HepG2 (cell line): Measurements from ENCODE around the gene ANKRD61. TPM values are rescaled to one million over a fixed set of nuclear protein-coding genes. Genes with fewer than 3 reads are reported as not detected.

Experiments used
- ATRX ChIP-seq: sonication (generic); formaldehyde crosslinking; IDR thresholded peaks from 2 replicates; pipeline ENCODE4 v1.4.0; 2020; ENCODE audit warnings: missing genetic modification reagents, borderline replicate concordance
- BRD4 ChIP-seq: sonication (generic); formaldehyde crosslinking; IDR thresholded peaks from 2 replicates; pipeline ENCODE4 v1.4.0; 2020; ENCODE audit warnings: missing genetic modification reagents
- FOXK2 ChIP-seq: fragments of 450-650 bp; IDR thresholded peaks from 2 replicates; pipeline ENCODE4 v1.6.1; 2016
- KDM5B ChIP-seq: sonication (generic); formaldehyde crosslinking; IDR thresholded peaks from 2 replicates; pipeline ENCODE4 v1.4.0; 2020; ENCODE audit warnings: missing genetic modification reagents, mild to moderate bottlenecking, borderline replicate concordance
- NCOA5 ChIP-seq: sonication (generic); formaldehyde crosslinking; IDR thresholded peaks from 2 replicates; pipeline ENCODE4 v1.4.0; 2020; ENCODE audit warnings: missing genetic modification reagents
- SNRNP70 ChIP-seq: fragments of 200-400 bp; formaldehyde crosslinking; IDR thresholded peaks from 2 replicates; pipeline ENCODE4 v1.6.1; 2017; ENCODE audit warnings: mild to moderate bottlenecking, low read depth, low read length, moderate library complexity
- ZNF18 ChIP-seq: sonication (generic); formaldehyde crosslinking; IDR thresholded peaks from 2 replicates; pipeline ENCODE4 v1.8.0; 2022; ENCODE audit warnings: mild to moderate bottlenecking, missing genetic modification reagents; ENCODE audit not compliant: insufficient replicate concordance
- ZNF432 ChIP-seq: sonication (generic); formaldehyde crosslinking; IDR thresholded peaks from 2 replicates; pipeline ENCODE4 v1.5.0; 2020; ENCODE audit warnings: missing genetic modification reagents, mild to moderate bottlenecking, borderline replicate concordance
- ZNF550 ChIP-seq: sonication (generic); formaldehyde crosslinking; IDR thresholded peaks from 2 replicates; pipeline ENCODE4 v1.4.0; 2020; ENCODE audit warnings: mild to moderate bottlenecking, missing genetic modification reagents, borderline replicate concordance
- ZXDC ChIP-seq: sonication (generic); formaldehyde crosslinking; IDR thresholded peaks from 2 replicates; pipeline ENCODE4 v1.5.0; 2020; ENCODE audit warnings: mild to moderate bottlenecking, missing genetic modification reagents
- polyA plus RNA-seq, 8 experiments: library from polyadenylated mRNA; depleted of rRNA in 3 of 8; stranded (reverse) in 7 of 8; unstranded in 1 of 8; fragments of >200 nt; fragmentation: Illumina TruSeq in 4 of 8; extraction: Trizol in 4 of 8; gene quantifications; 2 replicates each; pipeline versions ENCODE4 v1.2.1 to v1.2.3, GENCODE V29; 2011 to 2016; ENCODE audit warnings: low read depth in 4 of 8, missing spikeins in 1 of 8, mixed read lengths in 1 of 8; ENCODE audit not compliant: insufficient read depth in 1 of 8
- total RNA-seq, 5 experiments: library from RNA; depleted of rRNA; stranded (reverse); fragments of >200 nt; fragmentation: Illumina TruSeq; extraction: Trizol; gene quantifications; 2 replicates each; pipeline ENCODE4 v1.2.3, GENCODE V29; 2016; ENCODE audit warnings: low read depth in 1 of 5
- TF ChIP-seq, protein P1 (sequence below): fragments of 450-650 bp; IDR thresholded peaks from 2 replicates; pipeline ENCODE4 v1.6.1; 2017
- TF ChIP-seq, protein P2 (sequence below): sonication (generic); formaldehyde crosslinking; IDR thresholded peaks from 2 replicates; pipeline ENCODE4 v1.5.1; 2020; ENCODE audit warnings: missing genetic modification reagents, mild to moderate bottlenecking, borderline replicate concordance
- TF ChIP-seq, protein P3 (sequence below), 2 experiments: sonication (generic) in 1 of 2; formaldehyde crosslinking in 1 of 2; IDR thresholded peaks; 2 replicates each; pipeline versions ENCODE4 v1.4.0 to v1.6.1; 2016 to 2020; ENCODE audit warnings: borderline replicate concordance in 1 of 2, low read depth in 1 of 2, mild to moderate bottlenecking in 1 of 2, missing genetic modification reagents in 1 of 2

ANKRD61 gene
- total and polyA plus RNA-seq, 2 of the 13 experiments (the other 11 are each of a cell fraction or from before 2014, with no cell fraction given), result 0.13 TPM; not detected in 1

- TF ChIP-seq, protein P1, sequence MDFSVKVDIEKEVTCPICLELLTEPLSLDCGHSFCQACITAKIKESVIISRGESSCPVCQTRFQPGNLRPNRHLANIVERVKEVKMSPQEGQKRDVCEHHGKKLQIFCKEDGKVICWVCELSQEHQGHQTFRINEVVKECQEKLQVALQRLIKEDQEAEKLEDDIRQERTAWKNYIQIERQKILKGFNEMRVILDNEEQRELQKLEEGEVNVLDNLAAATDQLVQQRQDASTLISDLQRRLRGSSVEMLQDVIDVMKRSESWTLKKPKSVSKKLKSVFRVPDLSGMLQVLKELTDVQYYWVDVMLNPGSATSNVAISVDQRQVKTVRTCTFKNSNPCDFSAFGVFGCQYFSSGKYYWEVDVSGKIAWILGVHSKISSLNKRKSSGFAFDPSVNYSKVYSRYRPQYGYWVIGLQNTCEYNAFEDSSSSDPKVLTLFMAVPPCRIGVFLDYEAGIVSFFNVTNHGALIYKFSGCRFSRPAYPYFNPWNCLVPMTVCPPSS, result no peak
- TF ChIP-seq, protein P2, sequence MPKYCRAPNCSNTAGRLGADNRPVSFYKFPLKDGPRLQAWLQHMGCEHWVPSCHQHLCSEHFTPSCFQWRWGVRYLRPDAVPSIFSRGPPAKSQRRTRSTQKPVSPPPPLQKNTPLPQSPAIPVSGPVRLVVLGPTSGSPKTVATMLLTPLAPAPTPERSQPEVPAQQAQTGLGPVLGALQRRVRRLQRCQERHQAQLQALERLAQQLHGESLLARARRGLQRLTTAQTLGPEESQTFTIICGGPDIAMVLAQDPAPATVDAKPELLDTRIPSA (CRISPR knock-in tag), result no peak
- no peak for TF ChIP-seq ZNF18 (CRISPR knock-in tag)
- TF ChIP-seq ZNF432 (CRISPR knock-in tag), result no peak
- no peak for TF ChIP-seq NCOA5 (CRISPR knock-in tag)
- TF ChIP-seq ATRX (CRISPR knock-in tag), result no peak
- no peak for TF ChIP-seq SNRNP70
- TF ChIP-seq, protein P3, sequence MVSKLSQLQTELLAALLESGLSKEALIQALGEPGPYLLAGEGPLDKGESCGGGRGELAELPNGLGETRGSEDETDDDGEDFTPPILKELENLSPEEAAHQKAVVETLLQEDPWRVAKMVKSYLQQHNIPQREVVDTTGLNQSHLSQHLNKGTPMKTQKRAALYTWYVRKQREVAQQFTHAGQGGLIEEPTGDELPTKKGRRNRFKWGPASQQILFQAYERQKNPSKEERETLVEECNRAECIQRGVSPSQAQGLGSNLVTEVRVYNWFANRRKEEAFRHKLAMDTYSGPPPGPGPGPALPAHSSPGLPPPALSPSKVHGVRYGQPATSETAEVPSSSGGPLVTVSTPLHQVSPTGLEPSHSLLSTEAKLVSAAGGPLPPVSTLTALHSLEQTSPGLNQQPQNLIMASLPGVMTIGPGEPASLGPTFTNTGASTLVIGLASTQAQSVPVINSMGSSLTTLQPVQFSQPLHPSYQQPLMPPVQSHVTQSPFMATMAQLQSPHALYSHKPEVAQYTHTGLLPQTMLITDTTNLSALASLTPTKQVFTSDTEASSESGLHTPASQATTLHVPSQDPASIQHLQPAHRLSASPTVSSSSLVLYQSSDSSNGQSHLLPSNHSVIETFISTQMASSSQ (IDR thresholded peaks at IDR 0.05; ENCODE audit: low read depth), result no peak
- TF ChIP-seq, protein P3 (CRISPR knock-in tag; IDR thresholded peaks at IDR 0.05; ENCODE audit: borderline replicate concordance), result no peak
- no peak for TF ChIP-seq ZNF550
- TF ChIP-seq ZXDC (CRISPR knock-in tag), result no peak
- TF ChIP-seq BRD4 (CRISPR knock-in tag), result no peak
- TF ChIP-seq FOXK2, result no peak
- no peak for TF ChIP-seq KDM5B (CRISPR knock-in tag)
Measured at GRCh38 chr7:6057316-6058129, 26.3 kb downstream of the ANKRD61 start (continued).
